Medulla oblongata (tissue), 1 donor: ENCODE results near the gene DRAXIN.

Source experiments
- DNase-seq: peaks from one replicate; pipeline ENCODE4 v3.0.0-alpha.2; 2015; ENCODE audit errors: extremely low spot score

Gene DRAXIN

GRCh38 chr1:11736746-11737639, 45.5 kb downstream of the DRAXIN start:
- peak; percentile 63 for DNase-seq

GRCh38 chr1:11738096-11738495, 46.6 kb downstream of the DRAXIN start:
- DNase-seq, result no peak

GRCh38 chr1:11738783-11739182, 47.3 kb downstream of the DRAXIN start:
- DNase-seq, result no peak

- DNase-seq, result no peak
Observed at GRCh38 chr1:11740258-11741192, 49.0 kb downstream of the DRAXIN start.

- DNase-seq, result no peak
Observed at GRCh38 chr1:11741482-11741881, 50.0 kb downstream of the DRAXIN start.

GRCh38 chr1:11741919-11742558, 50.5 kb downstream of the DRAXIN start:
- DNase-seq, result no peak

- no peak for DNase-seq
Observed at GRCh38 chr1:11744287-11744686, 52.8 kb downstream of the DRAXIN start.

GRCh38 chr1:11746092-11746491, 54.6 kb downstream of the DRAXIN start:
- no peak for DNase-seq

GRCh38 chr1:11746795-11747487, 55.4 kb downstream of the DRAXIN start:
- no peak for DNase-seq

- no peak for DNase-seq
Observed at GRCh38 chr1:11748294-11749202, 57.0 kb downstream of the DRAXIN start.

GRCh38 chr1:11749203-11749689, 57.7 kb downstream of the DRAXIN start:
- DNase-seq, result peak; percentile 60

GRCh38 chr1:11749996-11750395, 58.5 kb downstream of the DRAXIN start:
- DNase-seq, result no peak

- DNase-seq, result no peak
Observed at GRCh38 chr1:11751087-11751486, 59.6 kb downstream of the DRAXIN start.

GRCh38 chr1:11752359-11753088, 61.0 kb downstream of the DRAXIN start:
- no peak for DNase-seq

- DNase-seq, result no peak
Observed at GRCh38 chr1:11753555-11754208, 62.2 kb downstream of the DRAXIN start.

- no peak for DNase-seq
Observed at GRCh38 chr1:11757047-11757446, 65.5 kb downstream of the DRAXIN start.

GRCh38 chr1:11759791-11760190, 68.3 kb downstream of the DRAXIN start:
- no peak for DNase-seq

- DNase-seq, result no peak
Observed at GRCh38 chr1:11761285-11761684, 69.8 kb downstream of the DRAXIN start.

GRCh38 chr1:11761988-11762406, 70.5 kb downstream of the DRAXIN start, which contains the start of gene C1orf167:
C1orf167 (plus strand) TSS chr1:11762193; CDS start chr1:11764401, 2,208 bp downstream.
- no peak for DNase-seq
